DOHH2 (cell line): ENCODE data around the gene HCLS1.

Experiments used
- CTCF ChIP-seq: fragments of 200-600 bp; sonication (generic); IDR thresholded peaks from one replicate; pipeline ENCODE4 v1.5.1; 2014; ENCODE audit warnings: antibody characterized with exemption, mild to moderate bottlenecking, low read depth, low read length; ENCODE audit not compliant: poor library complexity, severe bottlenecking
- EZH2phosphoT487 ChIP-seq: fragments of 200-600 bp; sonication (generic); IDR thresholded peaks from 2 replicates; pipeline ENCODE4 v1.6.1; 2017; ENCODE audit warnings: borderline replicate concordance, mild to moderate bottlenecking, antibody characterized with exemption, low read length, moderate library complexity, mixed read lengths

DNA sequence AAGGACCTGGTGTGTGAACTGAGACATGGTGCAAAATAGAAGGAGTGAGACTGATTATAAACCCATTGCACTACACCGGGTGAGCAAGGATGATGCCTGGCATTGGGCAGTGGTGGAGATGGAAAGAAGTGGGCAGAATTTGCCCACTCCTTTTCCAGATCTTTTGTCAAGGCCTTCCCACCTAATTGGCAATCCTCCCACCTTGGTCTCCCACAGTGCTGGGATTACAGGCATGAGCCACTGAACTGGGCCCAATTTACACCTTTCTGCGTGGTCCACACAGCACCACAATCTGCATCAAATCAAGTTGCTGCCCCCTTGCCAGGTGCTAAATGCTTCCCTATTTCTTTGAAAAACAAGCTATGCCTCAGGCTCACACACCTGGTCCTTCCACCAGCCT is 62.1 kb downstream of the HCLS1 start:
- TF ChIP-seq CTCF (no peak), EZH2phosphoT487 (no peak)
